GM20431 (cell line): ENCODE results near the gene MYL11.

Experiments
- in situ Hi-C: fragments of 300-500 bp; cut with MseI, MboI; formaldehyde crosslinking; loops from one replicate; pipeline ENCODE4 v1.15.0; 2020; ENCODE audit warnings: low sequenced_read_pairs; ENCODE audit not compliant: unreplicated experiment

The MYL11 gene

GRCh38 chr16:30409125-30410060, 34.8 kb downstream of the MYL11 start:
- in situ Hi-C loops: no loop called here

- in situ Hi-C loops: no loop called here
These were observed 38.7 kb downstream of the MYL11 start for GRCh38 chr16:30413112-30413806.

- in situ Hi-C loops: no loop called here
These were observed 39.6 kb downstream of the MYL11 start for GRCh38 chr16:30414159-30414558.

GRCh38 chr16:30416047-30416603, 41.5 kb downstream of the MYL11 start:
- in situ Hi-C loops: no loop called here

- in situ Hi-C loops: no loop called here
These were observed 42.3 kb downstream of the MYL11 start for GRCh38 chr16:30416624-30417528.

GRCh38 chr16:30417529-30418349, 43.1 kb downstream of the MYL11 start:
- in situ Hi-C loops: no loop called here

- in situ Hi-C loops: no loop called here
These were observed 44.0 kb downstream of the MYL11 start for GRCh38 chr16:30418350-30419181.

GRCh38 chr16:30421010-30421409, 46.4 kb downstream of the MYL11 start:
- in situ Hi-C loops: no loop called here
